ENCODE data around the gene ERMARD. TPM values are rescaled to one million over a fixed set of nuclear protein-coding genes. Genes with fewer than 3 reads are reported as not detected.

The ERMARD gene
- total RNA-seq, 2 experiments from 2014 or later = 23.2 to 42.3 TPM

DNA sequence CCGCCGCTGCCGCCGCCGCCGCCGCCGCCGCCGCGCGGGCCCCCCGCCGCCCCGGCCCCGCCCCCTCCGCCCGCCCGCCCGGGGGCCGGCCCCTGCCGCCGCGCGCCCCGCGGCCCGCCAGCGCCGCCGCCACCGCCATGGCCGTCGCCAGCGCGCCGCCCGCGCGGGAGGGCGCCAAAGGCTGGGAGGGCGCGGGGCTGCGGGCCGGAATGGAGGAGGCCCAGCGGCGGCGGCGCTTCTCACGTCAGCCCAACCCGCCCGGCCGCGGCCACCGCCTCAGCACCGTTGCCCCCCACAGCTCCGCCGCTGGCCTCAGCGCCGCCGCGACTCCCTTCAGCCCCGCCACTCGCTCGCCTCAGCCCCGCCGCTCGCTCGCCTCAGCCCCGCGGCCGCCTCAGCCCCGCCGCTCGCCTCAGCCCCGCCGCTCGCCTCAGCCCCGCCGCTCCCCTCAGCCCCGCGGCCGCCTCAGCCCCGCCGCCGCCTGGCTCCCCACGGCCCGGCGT lies 27.4 kb upstream of the ERMARD start:
- TF ChIP-seq EZH2phosphoT487 (IDR thresholded peaks at IDR 0.05; ENCODE audit: borderline replicate concordance, low read depth, low read length) = no peak
- TF ChIP-seq, protein P1, sequence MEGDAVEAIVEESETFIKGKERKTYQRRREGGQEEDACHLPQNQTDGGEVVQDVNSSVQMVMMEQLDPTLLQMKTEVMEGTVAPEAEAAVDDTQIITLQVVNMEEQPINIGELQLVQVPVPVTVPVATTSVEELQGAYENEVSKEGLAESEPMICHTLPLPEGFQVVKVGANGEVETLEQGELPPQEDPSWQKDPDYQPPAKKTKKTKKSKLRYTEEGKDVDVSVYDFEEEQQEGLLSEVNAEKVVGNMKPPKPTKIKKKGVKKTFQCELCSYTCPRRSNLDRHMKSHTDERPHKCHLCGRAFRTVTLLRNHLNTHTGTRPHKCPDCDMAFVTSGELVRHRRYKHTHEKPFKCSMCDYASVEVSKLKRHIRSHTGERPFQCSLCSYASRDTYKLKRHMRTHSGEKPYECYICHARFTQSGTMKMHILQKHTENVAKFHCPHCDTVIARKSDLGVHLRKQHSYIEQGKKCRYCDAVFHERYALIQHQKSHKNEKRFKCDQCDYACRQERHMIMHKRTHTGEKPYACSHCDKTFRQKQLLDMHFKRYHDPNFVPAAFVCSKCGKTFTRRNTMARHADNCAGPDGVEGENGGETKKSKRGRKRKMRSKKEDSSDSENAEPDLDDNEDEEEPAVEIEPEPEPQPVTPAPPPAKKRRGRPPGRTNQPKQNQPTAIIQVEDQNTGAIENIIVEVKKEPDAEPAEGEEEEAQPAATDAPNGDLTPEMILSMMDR (conservative IDR thresholded peaks at IDR 0.05; ENCODE audit: low read length) = no peak
- Histone ChIP-seq H3K27ac (ENCODE audit: low read depth, low read length, poor library complexity, severe bottlenecking) (peak overlapping the region; percentile 41), H3K9me3 (ENCODE audit: low read length) (no peaks in the 10 kb centered on the region), H3K4me3 (ENCODE audit: low read depth, low read length, poor library complexity, severe bottlenecking) (peak overlapping the region; percentile 69), H3K9me2 (ENCODE audit: insufficient read depth, low read length) (no peaks in the 10 kb centered on the region), H3K79me2 (ENCODE audit: insufficient read depth, low read depth, low read length) (peaks cover 42% of the 10 kb centered on the region), H4K20me1 (ENCODE audit: insufficient read depth, low read length) (peaks cover 21% of the 10 kb centered on the region), H3K4me1 (ENCODE audit: insufficient read depth, low read length, poor library complexity, severe bottlenecking) (peaks cover 26% of the 10 kb centered on the region), H3K36me3 (ENCODE audit: insufficient read depth, low read length) (peaks cover 14% of the 10 kb centered on the region), H3K4me2 (ENCODE audit: low read length) (no peak overlapping the region; the same call in 1 of the 2 replicates), H2AFZ (ENCODE audit: low read length) (no peak overlapping the region)
- intact Hi-C loops (cut with micrococcal nuclease; ENCODE audit: unreplicated experiment) = loop anchor here (1.0 kb wide), 1 partner anchor 22 kb away; the partner anchor contains the start of genes C6orf120 and WDR27
- DNase-seq (ENCODE audit: low spot score) = peak; percentile 58
- ChIA-PET CTCF (ENCODE audit: unreplicated experiment) (no interaction called here), POLR2A (interaction anchor here (3.2 kb wide), 1 partner anchor 15 kb away, joined by 37 read pairs; no protein-coding TSS in a partner anchor)
- no TSS peak for BruUV-seq (replicated peaks)

DNA sequence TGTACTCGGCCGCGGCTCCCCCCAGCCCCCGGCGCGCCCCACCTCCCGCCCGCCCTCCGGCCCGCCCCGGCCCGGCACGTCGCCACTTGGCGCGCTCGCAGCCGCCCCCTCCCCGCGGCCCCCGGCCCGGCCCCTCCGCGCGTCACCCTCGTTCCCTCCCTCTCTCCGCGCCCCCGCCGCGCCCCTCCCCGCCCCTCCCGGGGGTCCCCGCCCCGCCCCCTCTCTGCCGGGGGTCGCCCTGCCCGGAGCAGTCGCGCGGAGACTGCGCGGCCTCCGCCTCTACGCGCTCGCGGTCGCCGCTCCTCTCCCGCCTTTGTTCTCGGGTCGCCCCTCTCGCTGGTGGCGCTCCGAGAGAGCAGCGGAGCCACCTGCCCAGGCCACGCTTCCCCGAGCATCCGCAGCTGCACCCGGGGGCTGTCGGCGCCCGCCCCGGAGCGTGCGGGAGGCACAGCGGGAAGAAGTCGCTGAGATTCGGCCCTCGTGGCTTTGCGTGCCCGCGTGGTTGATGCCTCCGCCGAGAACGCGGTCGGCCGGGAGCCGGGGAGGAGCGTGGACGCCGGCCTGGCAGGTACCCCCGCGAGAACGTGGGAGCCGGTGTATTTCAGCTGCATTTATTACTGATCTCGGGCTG lies 26.8 kb upstream of the ERMARD start, which contains the start of gene PHF10:
Gene PHF10 (minus strand): TSS at position 7 of the 631 bp plus-strand sequence. CDS start 569 bp downstream, outside the sequence.
- Histone ChIP-seq H3K4me2 (ENCODE audit: low read length) (peak within 1 kb of the TSS; percentile 96), H2AFZ (ENCODE audit: low read length) (peak within 1 kb of the TSS; percentile 88), H3K4me1 (ENCODE audit: insufficient read depth, low read length, poor library complexity, severe bottlenecking) (peaks cover 26% of the 10 kb centered on the region), H3K27ac (ENCODE audit: low read depth, low read length, poor library complexity, severe bottlenecking) (peak within 1 kb of the TSS; percentile 86), H3K4me3 (ENCODE audit: low read depth, low read length, poor library complexity, severe bottlenecking) (peak within 1 kb of the TSS; percentile 83), H3K9me3 (ENCODE audit: low read length) (no peaks in the 10 kb centered on the region), H3K36me3 (ENCODE audit: insufficient read depth, low read length) (peaks cover 8% of the 10 kb centered on the region), H3K79me2 (ENCODE audit: insufficient read depth, low read depth, low read length) (peaks cover 37% of the 10 kb centered on the region), H4K20me1 (ENCODE audit: insufficient read depth, low read length) (peaks cover 18% of the 10 kb centered on the region), H3K9me2 (ENCODE audit: insufficient read depth, low read length) (no peaks in the 10 kb centered on the region)
- intact Hi-C loops (cut with micrococcal nuclease; ENCODE audit: unreplicated experiment) = loop anchor here (1.0 kb wide), 1 partner anchor 27 kb away; the partner anchor contains the start of genes DYNLT2 and ERMARD
- no TSS peak for BruUV-seq (replicated peaks)
- ChIA-PET CTCF (ENCODE audit: unreplicated experiment) (no interaction called here), POLR2A (interaction anchor here (1.1 to 2.7 kb wide), 5 partner anchors 10 to 25 kb away, joined by 5 to 12 read pairs (median 5); partner anchors contain the start of gene C6orf120)
- TF ChIP-seq, protein P1 (conservative IDR thresholded peaks at IDR 0.05; ENCODE audit: low read length) = no peak
- no peak for TF ChIP-seq EZH2phosphoT487 (IDR thresholded peaks at IDR 0.05; ENCODE audit: borderline replicate concordance, low read depth, low read length)
- peak; percentile 84 for DNase-seq (ENCODE audit: low spot score)
